ENCODE measurements around the gene METTL9.
"Not testable (repeated sequence)": the region's sequence is repeated elsewhere in the genome, so short reads cannot be mapped to it uniquely, and the experiment has no call there.

The METTL9 gene

DNA sequence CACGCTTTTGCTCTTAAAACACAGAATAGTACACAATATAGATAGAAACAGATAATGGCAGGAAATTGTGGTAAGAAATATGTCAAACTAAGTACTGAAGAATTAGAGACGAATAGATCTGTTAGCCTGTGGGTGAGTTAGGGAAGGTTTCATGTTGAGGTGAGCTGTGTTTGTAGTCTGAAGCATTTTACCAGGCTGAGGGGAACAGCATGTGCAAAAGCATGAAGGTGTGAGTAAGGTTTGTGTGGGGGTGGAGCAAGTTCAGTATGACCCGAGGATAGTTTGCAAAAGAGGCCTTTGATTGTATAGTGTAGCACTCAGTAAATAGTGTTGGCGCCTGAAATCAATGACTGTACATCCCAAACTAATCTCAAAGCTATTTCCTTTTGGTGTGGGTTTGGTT, 39.2 kb downstream of the METTL9 start:
- DNase-seq = no peak

DNA sequence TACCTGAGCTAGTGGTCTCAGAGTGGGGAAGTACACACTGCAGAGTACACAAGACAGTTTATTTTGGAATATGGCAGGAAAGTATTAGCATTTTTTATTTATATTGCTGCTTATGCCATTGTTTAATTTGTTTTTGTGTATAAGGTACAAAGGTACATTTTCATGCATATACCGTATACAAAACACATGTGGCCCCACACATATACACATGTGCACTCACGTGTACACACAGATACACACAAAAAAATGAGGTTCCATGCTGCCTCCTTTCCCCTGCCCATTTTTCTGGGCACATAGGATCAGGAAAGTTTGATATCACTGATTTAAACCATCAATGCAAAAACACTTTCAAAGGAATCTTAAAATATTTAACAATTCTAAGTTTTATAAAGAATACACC, 40.1 kb downstream of the METTL9 start:
- no peak for DNase-seq

DNA sequence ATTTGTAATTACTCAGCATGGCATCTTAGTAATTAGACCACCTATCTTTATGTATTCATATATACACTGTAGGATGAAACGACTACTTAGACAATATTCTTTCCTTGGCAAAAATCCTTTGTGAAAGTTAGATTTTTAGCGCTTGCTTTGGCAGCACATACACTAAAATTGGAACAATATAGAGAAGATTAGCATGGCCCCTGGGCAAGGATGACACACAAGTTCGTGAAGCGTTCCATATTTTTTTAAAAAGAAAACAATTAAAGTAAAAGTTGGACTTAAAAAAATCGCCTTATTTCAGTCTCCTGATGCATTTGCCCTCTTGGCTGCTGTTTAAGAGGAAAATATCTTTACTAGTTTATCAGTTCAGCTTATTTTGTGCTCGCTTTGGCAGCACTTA, 42.5 kb downstream of the METTL9 start:
- no peak for DNase-seq

DNA sequence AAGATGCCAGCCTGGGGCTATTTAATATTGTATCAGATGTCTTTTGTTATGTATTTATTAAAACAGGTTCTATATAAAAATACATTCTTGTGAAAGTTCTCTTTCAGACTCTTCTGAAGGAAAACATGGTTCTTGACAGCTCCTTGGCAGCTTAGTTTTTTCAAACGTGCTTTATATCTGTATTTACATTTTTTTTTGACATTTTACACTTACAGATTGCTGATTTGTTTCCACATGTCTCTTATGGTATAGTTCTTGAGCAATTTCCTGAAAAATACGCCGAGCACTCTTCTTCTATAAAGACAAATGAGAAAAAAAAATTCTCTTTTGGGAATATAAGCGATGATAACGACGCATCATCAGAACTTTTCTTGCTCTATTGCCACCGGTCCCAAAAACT, 43.5 kb downstream of the METTL9 start:
- no peak for DNase-seq

DNA sequence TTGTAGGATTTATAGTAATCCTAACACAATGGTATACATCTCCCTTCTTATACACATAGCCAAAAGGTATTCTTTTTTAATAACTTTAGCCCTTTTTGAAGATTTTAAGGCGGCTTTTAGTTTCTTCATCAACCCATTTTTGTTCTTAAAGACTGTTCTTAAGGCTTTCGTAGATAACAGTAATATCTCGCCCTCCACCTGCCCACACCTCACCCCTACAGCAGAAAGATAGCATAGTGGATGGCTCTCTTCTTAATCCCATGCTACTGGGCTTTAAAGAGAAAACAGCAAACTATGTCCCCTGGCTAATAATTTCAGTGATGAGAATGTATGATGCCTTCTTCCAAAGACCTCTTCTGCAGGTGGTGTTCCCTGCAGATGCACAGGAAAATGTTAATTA, 44.4 kb downstream of the METTL9 start:
- no peak for DNase-seq

DNA sequence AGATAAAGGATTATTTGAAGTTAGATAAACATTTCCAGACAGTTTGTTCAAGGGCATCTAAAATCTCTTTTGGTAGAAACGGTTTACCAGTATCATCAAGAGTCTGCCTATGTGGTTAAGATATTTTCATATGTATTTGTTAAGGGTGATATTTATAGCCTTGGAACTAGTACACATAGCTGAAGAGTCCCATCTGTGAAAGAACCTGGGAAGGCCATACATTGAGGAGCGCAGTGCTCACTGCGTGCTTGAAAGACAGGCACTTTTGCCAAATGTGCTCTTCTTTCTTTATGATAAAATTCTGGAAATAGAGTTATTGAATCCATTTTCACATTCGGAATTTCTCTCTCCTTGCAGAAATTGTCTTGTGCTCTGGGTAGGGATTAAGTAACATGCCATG, 45.3 kb downstream of the METTL9 start:
- no peak for DNase-seq

DNA sequence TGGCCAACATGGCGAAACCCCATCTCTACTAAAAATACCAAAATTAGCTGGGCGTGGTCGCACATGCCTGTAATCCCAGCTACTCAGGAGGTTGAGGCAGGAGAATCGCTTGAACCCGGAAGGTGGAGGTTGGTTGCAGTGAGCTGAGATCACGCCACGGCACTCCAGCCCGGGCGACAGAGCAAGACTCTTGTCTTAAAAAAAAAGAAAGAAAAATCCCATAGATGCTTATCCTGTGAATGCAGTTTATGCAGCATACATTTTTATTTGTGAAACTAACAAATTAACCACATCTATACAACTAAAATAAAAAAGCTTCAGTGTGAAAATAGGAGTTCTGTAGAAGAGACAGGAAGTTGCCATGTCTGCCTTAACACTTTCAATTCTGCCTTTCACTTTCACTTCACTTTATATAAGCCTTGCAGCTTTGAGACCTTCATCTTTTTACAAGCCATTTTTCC, 45.9 kb downstream of the METTL9 start:
- DNase-seq = no peak

DNA sequence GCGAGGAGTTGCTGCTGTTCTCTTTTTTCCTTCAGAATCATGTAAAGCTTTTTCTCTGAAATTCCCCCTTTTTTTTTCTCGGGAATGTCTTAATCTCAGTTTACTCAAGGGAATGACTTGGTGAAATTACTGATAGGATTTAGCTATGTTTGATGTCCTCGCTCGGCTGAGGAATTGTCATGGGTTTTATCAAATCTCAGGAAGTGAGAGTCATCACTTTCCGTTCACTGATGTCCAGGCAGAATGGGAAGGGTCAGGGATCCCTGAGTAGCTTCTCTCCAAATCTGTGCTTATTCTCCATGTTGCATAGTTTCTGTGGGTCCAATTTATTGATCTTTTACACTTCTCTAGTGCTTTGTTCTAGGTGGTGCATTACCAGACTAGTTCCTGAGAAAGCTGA, 46.7 kb downstream of the METTL9 start:
- DNase-seq = no peak

DNA sequence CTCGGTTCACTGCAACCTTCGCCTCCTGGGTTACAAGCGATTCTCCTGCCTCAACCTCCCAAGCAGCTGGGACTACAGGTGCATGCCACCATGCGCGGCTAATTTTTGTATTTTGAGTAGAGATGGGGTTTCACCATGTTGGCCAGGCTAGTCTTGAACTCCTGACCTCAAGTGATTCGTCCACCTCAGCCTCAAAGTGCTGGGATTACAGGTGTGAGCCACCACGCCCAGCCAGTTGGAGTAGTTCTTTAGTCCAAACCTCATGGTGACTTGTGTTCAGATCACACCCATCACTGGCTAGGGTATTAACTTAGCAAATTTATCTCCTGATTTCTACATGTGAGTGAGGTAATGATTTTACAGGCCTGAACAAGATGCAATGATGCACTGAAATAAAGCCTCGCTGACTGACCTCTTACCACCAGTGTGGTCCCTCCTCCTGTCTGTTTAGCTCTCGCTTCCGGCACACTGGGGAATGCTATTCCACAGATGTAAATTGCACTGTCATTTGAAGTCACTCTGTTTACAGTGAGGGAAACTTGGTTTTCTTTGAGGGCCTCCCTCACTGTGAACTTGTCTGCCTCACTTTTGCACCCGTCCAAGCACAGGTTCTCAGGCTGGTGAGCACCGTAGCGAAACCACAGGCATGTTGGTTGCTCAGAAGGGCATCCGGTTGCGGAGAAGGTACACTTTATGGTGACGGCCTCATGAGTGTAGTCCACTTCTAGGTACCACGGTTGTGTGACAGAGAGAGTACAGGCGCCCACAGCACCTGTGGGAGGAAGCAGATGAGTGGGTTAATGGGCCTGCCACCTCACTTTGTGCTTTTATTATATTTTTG, 47.6 kb downstream of the METTL9 start:
- DNase-seq = no peak

DNA sequence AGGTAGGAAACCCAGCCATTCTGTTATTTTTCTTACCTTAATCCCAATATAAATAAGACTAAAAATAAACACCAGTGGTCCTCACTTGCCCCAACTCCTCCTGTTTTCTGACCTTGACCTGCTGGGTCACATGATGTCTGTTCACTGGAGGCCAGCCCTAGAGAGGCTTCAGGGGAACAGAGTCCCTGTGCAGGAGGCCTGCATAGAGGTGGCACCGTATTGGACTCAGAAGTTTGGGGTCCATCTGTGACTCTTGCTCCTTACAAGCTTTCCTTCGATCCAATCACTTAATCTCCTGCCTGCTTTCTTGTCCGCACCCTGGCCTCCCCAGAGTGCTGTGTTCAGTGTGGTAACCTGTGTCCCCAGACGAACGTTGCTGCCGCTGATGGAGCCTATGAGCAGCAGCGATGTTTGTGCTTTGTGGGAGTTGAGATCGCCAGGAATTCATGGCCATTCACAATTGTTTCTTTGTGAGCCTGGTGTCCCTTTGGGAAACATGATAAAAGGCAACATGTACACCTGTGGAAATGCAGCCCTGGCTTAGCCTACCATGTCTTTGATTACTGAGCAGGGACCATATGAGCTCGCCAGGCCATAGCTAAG, 48.3 kb downstream of the METTL9 start:
- DNase-seq = no peak

DNA sequence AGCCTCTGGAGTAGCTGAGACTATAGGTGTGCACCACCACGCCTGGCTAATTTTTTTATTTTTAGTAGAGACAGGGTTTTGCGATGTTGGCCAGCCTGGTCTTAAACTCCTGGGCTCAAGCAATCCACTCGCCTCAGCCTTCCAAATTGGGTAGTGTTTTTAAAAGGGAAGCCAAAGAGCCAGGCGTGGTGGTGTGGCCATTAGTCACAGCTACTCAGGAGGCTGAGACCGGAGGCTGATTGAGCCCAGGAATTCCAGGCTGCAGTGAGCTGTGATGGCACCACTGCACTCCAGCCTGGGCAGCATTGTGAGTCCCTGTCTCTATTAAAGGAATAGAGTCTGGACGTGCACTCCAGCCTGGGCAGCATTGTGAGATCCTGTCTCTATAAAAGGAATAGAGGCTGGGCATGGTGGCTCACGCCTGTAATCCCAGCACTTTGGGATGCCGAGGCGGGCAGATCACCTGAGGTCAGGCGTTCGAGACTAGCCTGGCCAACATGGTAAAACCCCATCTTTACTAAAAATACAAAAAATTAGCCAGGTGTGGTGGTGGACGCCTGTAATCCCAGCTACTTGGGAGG, 50.5 kb downstream of the METTL9 start:
- not testable (repeated sequence) for DNase-seq

DNA sequence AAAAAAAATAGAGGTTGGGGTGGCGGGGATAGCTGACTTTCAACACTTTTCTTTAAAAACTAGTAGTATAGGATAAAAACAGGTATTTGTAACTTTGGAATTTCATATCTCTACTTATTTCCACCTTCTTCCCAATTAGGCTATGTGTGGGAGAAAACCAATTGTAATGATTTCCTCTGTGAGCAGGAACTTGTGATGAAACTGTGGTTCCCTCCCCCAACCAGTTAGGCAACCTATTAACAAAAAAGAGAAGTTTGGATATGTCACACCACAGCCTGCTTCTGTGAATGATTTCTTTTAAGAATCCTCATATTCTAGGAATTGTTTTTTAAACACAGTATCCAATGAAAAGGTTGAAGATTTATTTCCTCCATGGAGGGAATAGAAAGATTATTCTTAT, 51.1 kb downstream of the METTL9 start:
- no peak for DNase-seq

DNA sequence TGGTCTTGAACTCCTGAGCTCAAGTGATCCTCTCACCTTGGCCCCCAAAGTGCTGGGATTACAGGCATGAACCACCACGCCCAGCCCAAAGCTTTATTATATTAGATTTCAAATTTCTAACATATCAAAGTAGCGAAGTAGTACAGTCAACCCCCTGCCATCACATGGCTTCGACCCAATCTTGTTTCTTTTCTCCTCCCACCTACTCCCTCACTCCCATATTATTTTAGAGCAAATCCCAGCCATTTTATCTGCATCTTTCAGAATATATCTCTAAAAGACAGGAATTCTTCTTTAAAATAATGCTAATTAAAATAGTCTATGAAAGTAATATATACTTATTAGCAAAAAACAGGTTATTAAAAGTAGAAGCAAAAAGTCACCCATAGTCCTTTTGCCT, 52.1 kb downstream of the METTL9 start:
- no peak for DNase-seq

DNA sequence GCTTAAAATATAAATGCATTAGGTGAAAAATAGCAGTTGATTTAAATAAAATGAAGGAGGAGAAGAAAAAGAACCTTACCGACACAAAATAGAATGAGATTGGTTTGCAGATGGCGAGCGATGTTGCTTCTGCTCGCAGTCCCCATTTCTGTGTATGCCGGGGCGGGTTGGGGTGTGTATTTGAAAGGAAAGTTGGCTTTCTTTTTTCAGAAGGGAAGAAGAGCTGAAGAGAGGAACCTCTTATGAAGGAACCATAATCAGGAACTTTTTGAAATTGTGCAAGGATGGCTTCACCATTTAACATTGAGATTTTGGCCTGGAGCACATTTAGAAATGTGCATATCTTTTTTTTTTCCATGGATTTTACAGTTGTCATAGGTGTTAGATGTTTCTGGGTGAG, 53.1 kb downstream of the METTL9 start, which contains the start of gene IGSF6:
Gene IGSF6 (minus strand): TSS at position 156 of the 400 bp plus-strand sequence. CDS start 10 bp downstream, at position 146.
- no peak for DNase-seq

DNA sequence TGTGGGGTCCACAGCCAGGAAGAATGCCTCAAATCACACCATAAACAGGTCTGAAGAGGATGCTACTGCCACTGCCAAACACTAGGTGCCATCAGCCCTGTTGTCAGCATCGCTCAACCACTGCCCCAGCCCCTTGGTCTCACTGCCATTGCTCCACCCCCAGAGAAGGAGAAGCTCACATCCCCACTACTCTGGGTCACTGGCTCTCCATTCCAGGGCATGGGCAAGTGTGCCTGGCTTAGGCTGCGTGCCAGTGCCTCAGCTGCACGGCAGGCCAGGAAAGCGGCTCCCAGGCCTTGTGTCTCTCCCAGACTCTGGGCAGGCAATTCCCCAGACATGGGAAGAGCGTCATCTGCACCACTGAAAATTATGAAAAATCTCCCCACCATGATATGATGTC, 54.2 kb downstream of the METTL9 start:
- DNase-seq = no peak

DNA sequence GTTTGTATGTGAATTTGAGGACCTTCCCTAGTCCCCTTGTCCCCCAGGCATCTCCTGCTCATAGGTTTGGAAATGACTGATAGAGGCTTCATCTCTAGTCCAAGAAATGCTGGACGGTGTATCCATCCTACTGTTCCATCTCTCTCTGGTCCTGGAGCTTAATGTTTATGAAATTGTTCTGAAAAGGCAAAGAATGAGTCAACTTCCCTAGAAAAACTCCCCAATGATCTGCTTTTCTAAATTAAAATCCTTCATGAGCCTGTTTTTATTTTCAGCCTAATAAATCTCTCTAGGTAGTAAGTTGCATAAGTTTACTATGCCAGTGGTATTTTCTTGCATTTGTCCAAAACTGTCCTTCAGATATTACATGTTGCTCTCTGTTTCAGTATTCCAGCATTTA, 55.1 kb downstream of the METTL9 start:
- no peak for DNase-seq

DNA sequence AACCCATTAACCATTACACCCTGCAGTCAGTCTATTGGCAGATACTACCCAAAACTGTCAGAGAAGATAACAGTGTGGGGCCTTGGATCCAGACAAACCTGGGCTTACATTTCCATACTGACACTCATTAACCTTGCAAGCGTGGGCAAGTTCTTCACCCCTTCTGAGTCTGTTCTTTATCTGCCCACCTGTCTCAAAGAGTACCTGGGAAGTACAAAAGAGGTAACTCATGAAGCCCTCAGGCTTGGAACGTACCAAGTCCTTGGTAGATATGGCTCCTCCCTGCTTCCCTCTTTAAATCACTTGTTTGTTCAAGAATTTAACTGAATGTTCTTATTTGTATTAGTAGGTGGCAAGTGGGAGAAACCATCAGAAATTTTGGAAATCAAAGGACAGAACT, 55.5 kb downstream of the METTL9 start:
- no peak for DNase-seq

DNA sequence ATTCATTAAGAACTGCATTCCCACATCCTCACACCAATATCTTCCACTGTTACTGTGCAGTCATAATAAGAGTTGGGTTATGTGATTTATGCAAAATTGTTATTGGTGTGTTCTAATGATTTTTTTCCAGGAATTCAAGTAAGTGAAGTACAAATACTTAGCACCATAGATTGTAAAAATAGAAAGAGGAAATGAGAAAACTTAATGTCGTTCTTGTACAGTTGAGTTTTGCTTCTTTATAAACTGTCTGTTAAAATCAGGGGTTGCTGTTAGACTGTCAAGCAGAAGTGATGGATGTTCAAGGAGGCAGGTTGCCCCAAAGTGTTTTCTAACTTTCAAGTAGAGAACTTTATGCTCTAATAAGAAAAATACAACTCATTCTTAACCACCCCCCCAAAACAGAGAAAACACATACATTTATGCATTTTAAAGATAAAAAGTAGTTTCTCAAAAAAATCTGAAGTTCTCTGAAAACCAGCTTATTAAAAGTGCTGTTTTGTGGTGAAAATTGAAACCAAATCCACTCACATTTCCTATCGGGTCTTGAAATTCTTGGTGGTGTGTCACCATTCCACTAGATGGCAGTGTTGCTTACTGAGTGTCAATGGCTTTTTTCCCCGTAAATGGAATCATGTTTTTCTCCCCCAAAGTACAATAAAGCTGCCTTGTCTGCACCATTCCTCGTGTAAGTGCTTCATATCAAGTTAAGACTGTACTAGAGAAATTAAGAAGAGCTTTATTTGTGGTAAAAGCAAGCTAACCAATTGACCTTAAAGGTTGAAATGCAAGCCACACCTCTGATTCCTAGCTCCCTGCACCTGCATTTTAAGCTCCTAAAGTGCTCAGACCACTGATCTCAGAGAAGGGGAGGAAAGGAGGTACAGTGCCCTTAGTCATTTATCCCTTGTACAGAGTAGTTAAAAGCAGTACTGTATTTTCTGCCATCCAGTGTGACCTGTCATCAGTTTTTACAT, 57.7 kb downstream of the METTL9 start:
- DNase-seq = no peak

DNA sequence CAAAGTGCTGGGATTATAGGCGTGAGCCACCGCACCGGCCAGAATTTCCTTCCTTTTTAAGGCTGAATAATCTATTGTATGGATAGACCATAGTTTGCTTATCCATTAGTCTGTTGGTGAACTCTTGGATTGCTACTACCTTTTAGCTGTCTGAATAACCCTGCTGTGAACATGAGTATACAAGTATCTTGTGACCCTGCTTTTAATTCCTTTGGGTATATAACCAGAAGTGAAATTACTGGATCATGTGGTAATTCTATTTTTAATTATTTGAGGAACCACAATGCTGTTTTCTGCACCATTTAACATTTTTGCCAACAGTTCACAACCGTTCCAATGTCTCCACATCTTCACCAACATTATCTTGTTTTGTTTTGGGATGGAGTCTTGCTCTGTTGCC, 59.7 kb downstream of the METTL9 start:
- DNase-seq = no peak

DNA sequence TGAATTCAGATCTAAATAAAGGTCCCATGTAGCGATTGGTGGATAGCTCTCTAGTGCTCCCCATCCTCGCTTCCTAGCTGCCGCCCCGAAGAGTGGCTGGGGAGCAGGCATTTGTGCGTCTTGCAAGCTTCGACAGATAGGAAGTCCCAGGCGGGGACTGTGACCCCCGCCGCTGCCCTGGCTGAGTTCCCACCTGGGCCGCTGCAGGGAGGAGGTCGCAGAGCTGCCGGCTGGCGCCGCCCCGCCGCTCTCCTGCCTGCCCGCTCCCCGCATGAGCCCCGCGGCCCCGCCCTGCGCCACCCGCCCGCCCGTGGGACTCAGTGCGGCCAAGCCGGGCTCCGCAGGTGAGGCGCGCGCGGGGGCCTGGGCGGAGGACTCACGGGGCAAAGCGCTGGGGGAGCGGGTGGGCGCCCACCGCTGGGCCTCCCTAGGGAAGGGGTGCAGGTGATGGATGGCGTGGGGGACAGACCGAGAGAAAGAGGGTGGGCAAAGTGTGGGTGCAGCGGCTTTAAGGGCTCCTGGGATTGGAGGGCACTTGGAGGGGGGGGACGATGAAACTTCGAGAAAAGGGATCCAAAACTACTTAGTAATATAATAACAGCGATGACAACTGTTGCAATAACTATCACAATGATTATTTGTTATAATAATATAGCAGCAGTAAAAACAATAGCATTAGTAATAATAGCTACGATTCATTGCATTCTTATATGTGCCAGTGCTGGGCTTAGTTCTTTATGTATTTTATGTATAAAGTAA, 64.7 kb downstream of the METTL9 start, which contains the start of gene OTOA:
Gene OTOA (plus strand): TSS at position 80 of the 759 bp plus-strand sequence. CDS start 14,547 bp downstream, outside the sequence.
- DNase-seq = no peak

DNA sequence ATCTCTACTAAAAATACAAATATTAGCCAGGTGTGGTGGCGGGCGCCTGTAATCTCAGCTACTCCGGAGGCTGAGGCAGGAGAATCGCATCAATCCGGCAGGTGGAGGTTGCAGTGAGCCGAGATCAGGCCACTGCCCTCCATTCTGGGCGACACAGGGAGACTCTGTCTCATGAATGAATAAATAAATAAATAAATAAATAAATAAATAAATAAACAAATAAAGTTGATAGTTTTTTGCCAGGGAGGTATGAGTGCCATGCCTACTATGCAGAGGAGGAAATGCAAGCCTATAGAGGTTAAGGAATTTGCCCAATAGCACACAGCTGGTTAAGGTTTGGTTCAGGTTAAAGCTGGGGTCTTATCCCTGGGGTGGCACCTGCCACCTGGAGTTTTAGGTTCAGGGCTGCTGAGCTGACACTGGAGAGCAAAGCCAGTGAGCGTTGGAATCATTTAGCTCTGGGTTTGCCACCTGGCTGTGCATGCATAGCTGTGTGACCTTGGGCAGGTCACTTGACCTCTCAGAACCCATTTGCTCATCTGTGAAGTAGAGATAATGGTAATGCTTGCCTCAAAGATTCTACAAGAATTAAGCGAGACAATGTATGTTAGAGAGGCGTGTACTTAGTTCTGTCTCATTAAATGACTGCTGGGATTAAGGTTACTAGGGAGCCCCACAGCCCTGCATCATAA, 65.6 kb downstream of the METTL9 start:
- no peak for DNase-seq
